HEK293 (cell line): ENCODE data around the gene POU5F1.

Source experiments
- CTCF ChIA-PET: fragments of 350-600 bp; formaldehyde crosslinking; extraction: SDS; loops from one replicate; lab custom pipeline; 2021; ENCODE audit warnings: antibody characterized with exemption; lab: Yijun Ruan, JAX
- POLR2A ChIA-PET: fragments of 300-600 bp; formaldehyde crosslinking; extraction: SDS; loops from one replicate; lab custom pipeline; 2020; ENCODE audit warnings: antibody characterized with exemption, inconsistent platforms; lab: Yijun Ruan, JAX
- H3K27ac ChIP-seq: fragments of 200-500 bp; sonication (Bioruptor generic); 2 replicates; pipeline ENCODE4 v1.5.1; 2014; ENCODE audit warnings: low read depth, low read length, control low read depth, inconsistent platforms; ENCODE audit errors: extremely low read depth
- H3K36me3 ChIP-seq, 2 experiments: fragments of 200-500 bp in 1 of 2; sonication (Bioruptor generic) in 1 of 2; 1 replicate in 1 of 2; 2 replicates in 1 of 2; pipeline ENCODE4 v1.5.1; 2014 to 2017; ENCODE audit warnings: inconsistent platforms in 2 of 2, low read length in 2 of 2; ENCODE audit not compliant: control insufficient read depth in 2 of 2, insufficient read depth in 1 of 2
- H3K4me1 ChIP-seq: fragments of 200-500 bp; sonication (Bioruptor generic); 2 replicates; pipeline ENCODE4 v1.5.1; 2014; ENCODE audit warnings: mild to moderate bottlenecking, low read length, inconsistent platforms; ENCODE audit not compliant: control insufficient read depth, insufficient read depth
- H3K4me3 ChIP-seq: 2 replicates; pipeline ENCODE4 v1.5.1; 2011; ENCODE audit warnings: low read depth, mild to moderate bottlenecking, control low read depth, low read length, moderate library complexity
- H3K9me3 ChIP-seq: fragments of 200-500 bp; sonication (Bioruptor generic); 2 replicates; pipeline ENCODE4 v1.5.1; 2014; ENCODE audit warnings: low read depth, low read length, inconsistent platforms; ENCODE audit not compliant: control insufficient read depth, insufficient read depth
- ATF2 ChIP-seq: fragments of 450-650 bp; formaldehyde crosslinking; IDR thresholded peaks from 2 replicates; pipeline ENCODE4 v1.5.1; 2016; ENCODE audit warnings: missing biosample characterization, missing genetic modification characterization, low read depth
- BCL6B ChIP-seq: fragments of 450-650 bp; formaldehyde crosslinking; IDR thresholded peaks from 2 replicates; pipeline ENCODE4 v1.5.1; 2017; ENCODE audit warnings: missing biosample characterization, missing genetic modification characterization
- GLIS1 ChIP-seq: fragments of 450-650 bp; formaldehyde crosslinking; IDR thresholded peaks from 2 replicates; pipeline ENCODE4 v1.5.1; 2016; ENCODE audit warnings: missing biosample characterization, missing genetic modification characterization
- HOXC10 ChIP-seq: sonication (generic); formaldehyde crosslinking; IDR thresholded peaks from 2 replicates; pipeline ENCODE4 v1.8.1; 2023; ENCODE audit warnings: mild to moderate bottlenecking, missing genetic modification reagents
- INSM2 ChIP-seq: fragments of 450-650 bp; formaldehyde crosslinking; IDR thresholded peaks from 2 replicates; pipeline ENCODE4 v1.5.1; 2016; ENCODE audit warnings: missing biosample characterization, missing genetic modification characterization
- KLF10 ChIP-seq: fragments of 450-650 bp; IDR thresholded peaks from 2 replicates; pipeline ENCODE4 v1.5.1; 2018; ENCODE audit warnings: missing biosample characterization, mild to moderate bottlenecking, missing genetic modification characterization
- KLF8 ChIP-seq: fragments of 450-650 bp; formaldehyde crosslinking; IDR thresholded peaks from 2 replicates; pipeline ENCODE4 v1.5.1; 2016; ENCODE audit warnings: missing biosample characterization, missing genetic modification characterization
- SCRT1 ChIP-seq: fragments of 450-650 bp; formaldehyde crosslinking; IDR thresholded peaks from 2 replicates; pipeline ENCODE4 v1.5.1; 2016; ENCODE audit warnings: missing biosample characterization, missing genetic modification characterization, borderline replicate concordance
- SP2 ChIP-seq: fragments of 450-650 bp; formaldehyde crosslinking; IDR thresholded peaks from 2 replicates; pipeline ENCODE4 v1.5.1; 2016; ENCODE audit warnings: missing biosample characterization, missing genetic modification characterization
- ZBTB26 ChIP-seq: fragments of 450-650 bp; formaldehyde crosslinking; optimal IDR thresholded peaks from 2 replicates; pipeline ENCODE3; 2016; ENCODE audit warnings: missing biosample characterization, mild to moderate bottlenecking, missing genetic modification characterization
- ZNF121 ChIP-seq: fragments of 450-650 bp; formaldehyde crosslinking; IDR thresholded peaks from 2 replicates; pipeline ENCODE4 v1.5.1; 2016; ENCODE audit warnings: missing biosample characterization, missing genetic modification characterization
- ZNF175 ChIP-seq: fragments of 450-650 bp; formaldehyde crosslinking; IDR thresholded peaks from 2 replicates; pipeline ENCODE4 v1.5.1; 2016; ENCODE audit warnings: missing biosample characterization, missing genetic modification characterization
- ZNF24 ChIP-seq: fragments of 450-650 bp; formaldehyde crosslinking; IDR thresholded peaks from 2 replicates; pipeline ENCODE4 v1.5.1; 2016; ENCODE audit warnings: missing biosample characterization, missing genetic modification characterization
- ZNF350 ChIP-seq: fragments of 450-650 bp; formaldehyde crosslinking; IDR thresholded peaks from 2 replicates; pipeline ENCODE4 v1.5.0; 2017; ENCODE audit warnings: missing biosample characterization, mild to moderate bottlenecking, missing genetic modification characterization
- ZNF366 ChIP-seq: fragments of 450-650 bp; formaldehyde crosslinking; conservative IDR thresholded peaks from 2 replicates; pipeline ENCODE4 v1.5.1; 2016; ENCODE audit warnings: missing biosample characterization, missing genetic modification characterization
- ZNF501 ChIP-seq: fragments of 450-650 bp; formaldehyde crosslinking; IDR thresholded peaks from 2 replicates; pipeline ENCODE4 v1.5.1; 2016; ENCODE audit warnings: missing biosample characterization, missing genetic modification characterization
- ZNF555 ChIP-seq: fragments of 450-650 bp; formaldehyde crosslinking; conservative IDR thresholded peaks from 2 replicates; pipeline ENCODE4 v1.5.1; 2017; ENCODE audit warnings: missing biosample characterization, mild to moderate bottlenecking, missing genetic modification characterization, inconsistent platforms
- ZXDB ChIP-seq: fragments of 450-650 bp; formaldehyde crosslinking; IDR thresholded peaks from 2 replicates; pipeline ENCODE4 v1.5.1; 2016; ENCODE audit warnings: missing biosample characterization, missing genetic modification characterization
- TF ChIP-seq, protein P1 (sequence below): fragments of 450-650 bp; formaldehyde crosslinking; IDR thresholded peaks from 2 replicates; pipeline ENCODE4 v1.5.1; 2017; ENCODE audit warnings: missing biosample characterization, missing genetic modification characterization
- TF ChIP-seq, protein P2 (sequence below): fragments of 450-650 bp; formaldehyde crosslinking; IDR thresholded peaks from 2 replicates; pipeline ENCODE4 v1.5.1; 2016; ENCODE audit warnings: missing biosample characterization, missing genetic modification characterization

POU5F1 gene

DNA sequence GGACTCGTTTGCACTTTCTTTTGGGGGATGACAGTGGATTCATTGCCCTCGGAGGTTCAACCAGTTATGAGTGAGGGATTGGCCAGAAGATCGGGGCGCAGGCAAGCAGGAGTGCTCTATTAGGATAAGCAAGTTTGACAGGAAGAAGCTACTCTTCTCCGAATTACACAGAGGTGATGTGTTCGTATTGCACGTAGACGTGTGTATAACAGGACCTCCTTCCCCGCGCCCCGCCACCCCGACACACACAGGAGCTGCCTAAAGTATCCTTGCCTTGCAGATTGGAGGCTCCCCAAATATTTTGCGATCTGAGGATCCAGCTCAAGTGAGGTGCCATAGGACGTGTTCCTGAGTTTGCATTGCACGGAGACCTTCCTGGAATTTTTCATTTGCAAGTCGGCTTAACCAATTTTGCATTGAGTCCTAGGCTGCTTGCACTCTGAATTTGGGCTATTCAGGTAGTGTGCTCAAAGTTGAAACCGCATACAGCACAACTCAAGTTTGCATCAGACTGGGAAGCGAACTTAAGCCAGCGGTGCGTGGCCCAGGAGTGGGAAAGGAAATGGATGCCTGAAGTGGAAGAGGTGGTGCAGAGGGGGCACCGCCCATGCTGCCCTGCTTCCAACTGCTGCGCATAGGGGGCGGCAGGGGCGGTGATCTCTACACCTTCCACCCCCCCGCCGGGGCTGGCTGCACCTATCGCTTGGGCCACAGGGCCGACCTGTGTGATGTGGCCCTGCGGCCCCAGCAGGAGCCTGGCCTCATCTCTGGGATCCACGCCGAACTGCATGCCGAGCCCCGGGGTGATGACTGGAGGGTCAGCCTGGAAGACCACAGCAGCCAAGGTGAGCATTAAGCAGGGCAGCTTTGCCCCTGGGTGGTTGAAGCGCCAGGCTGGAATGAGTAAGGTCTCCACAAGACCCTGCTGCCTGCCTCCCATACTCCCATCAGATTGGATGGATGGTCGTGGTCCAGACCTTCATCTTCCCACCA is 11.3 kb downstream of the POU5F1 start (continued):
- TF ChIP-seq KLF10 (tag by site-specific recombination) (no peak), BCL6B (tag by site-specific recombination) (no peak)

DNA sequence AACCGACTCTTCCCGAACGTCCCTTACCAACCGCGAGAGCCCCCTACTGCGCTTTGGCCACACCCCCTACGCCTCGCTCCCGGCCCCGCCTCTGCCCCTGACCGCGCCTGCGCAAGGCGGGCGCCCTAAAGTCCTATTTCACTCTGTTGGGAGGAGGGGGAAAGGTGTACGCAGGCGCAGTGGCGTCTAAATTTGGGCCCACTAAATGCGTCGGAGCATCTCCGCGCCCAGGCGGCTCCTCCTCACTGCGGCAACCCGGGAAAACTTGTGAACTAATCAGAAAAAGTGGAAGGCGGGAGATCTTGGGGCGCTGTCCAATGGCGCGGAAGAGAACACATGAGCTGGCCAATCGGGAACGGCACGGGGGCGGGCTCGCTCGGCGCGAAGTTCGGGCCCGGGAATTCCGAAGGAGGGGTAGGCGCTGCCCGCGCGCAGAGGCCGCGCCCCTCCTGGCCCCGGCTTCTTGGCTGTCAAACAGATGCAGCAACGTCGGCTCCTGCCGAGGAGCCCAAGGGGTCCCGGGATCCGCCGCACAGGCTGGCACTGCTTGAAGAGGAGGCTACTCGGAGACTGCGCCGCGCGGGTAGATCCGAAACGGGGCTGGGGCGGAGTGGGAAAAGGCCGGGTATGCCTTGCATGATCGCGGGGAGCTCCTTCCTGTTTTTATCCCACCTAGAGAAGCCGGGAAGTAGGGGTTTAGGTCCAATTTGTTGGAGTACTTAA is 12.2 kb downstream of the POU5F1 start, which contains the start of gene TCF19:
Gene TCF19 (plus strand): TSS at position 450 of the 723 bp plus-strand sequence. CDS start 881 bp downstream, outside the sequence.
- ChIA-PET POLR2A (interaction anchor here (0.6 to 1.6 kb wide), 13 partner anchors 13 to 541 kb away, joined by 3 to 7 read pairs (median 3); partner anchors contain the start of genes HLA-B, MRPS18B and PPP1R10), CTCF (interaction anchor here (0.7 to 2.0 kb wide), 15 partner anchors 13 to 440 kb away, joined by 3 to 7 read pairs (median 4); partner anchors contain the start of gene PSORS1C2)
- peaks cover 23 to 68% of the 10 kb centered on the region in 2 experiments for H3K36me3 ChIP-seq
- peak within 1 kb of the TSS; percentile 68 for H3K4me3 ChIP-seq
- peaks cover 9% of the 10 kb centered on the region for H3K4me1 ChIP-seq
- H3K9me3 ChIP-seq: no peaks in the 10 kb centered on the region
- peak within 1 kb of the TSS; percentile 70 for H3K27ac ChIP-seq
- TF ChIP-seq, protein P1, sequence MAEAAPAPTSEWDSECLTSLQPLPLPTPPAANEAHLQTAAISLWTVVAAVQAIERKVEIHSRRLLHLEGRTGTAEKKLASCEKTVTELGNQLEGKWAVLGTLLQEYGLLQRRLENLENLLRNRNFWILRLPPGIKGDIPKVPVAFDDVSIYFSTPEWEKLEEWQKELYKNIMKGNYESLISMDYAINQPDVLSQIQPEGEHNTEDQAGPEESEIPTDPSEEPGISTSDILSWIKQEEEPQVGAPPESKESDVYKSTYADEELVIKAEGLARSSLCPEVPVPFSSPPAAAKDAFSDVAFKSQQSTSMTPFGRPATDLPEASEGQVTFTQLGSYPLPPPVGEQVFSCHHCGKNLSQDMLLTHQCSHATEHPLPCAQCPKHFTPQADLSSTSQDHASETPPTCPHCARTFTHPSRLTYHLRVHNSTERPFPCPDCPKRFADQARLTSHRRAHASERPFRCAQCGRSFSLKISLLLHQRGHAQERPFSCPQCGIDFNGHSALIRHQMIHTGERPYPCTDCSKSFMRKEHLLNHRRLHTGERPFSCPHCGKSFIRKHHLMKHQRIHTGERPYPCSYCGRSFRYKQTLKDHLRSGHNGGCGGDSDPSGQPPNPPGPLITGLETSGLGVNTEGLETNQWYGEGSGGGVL (tag by site-specific recombination): no peak
- TF ChIP-seq SP2 (tag by site-specific recombination) (peak; percentile 98), INSM2 (tag by site-specific recombination) (peak; percentile 97), ZBTB26 (tag by site-specific recombination) (peak; percentile 93), ZNF175 (no peak), GLIS1 (tag by site-specific recombination) (peak; percentile 92), ZNF555 (tag by site-specific recombination) (no peak), SCRT1 (tag by site-specific recombination) (no peak), ZNF24 (tag by site-specific recombination) (peak; percentile 54; the same call in 1 of the 2 replicates), ZXDB (peak; percentile 64), KLF8 (peak; percentile 95), ZNF366 (tag by site-specific recombination) (0 out of 2 replicates have a peak, but pooled peaks have one; percentile 47), HOXC10 (CRISPR knock-in tag) (peak; percentile 88; the same call in 1 of the 2 replicates), BCL6B (tag by site-specific recombination) (no peak), ATF2 (tag by site-specific recombination) (no peak), ZNF121 (tag by site-specific recombination) (no peak), ZNF350 (no peak), ZNF501 (peak; percentile 68; the same call in 1 of the 2 replicates)
- TF ChIP-seq, protein P2, sequence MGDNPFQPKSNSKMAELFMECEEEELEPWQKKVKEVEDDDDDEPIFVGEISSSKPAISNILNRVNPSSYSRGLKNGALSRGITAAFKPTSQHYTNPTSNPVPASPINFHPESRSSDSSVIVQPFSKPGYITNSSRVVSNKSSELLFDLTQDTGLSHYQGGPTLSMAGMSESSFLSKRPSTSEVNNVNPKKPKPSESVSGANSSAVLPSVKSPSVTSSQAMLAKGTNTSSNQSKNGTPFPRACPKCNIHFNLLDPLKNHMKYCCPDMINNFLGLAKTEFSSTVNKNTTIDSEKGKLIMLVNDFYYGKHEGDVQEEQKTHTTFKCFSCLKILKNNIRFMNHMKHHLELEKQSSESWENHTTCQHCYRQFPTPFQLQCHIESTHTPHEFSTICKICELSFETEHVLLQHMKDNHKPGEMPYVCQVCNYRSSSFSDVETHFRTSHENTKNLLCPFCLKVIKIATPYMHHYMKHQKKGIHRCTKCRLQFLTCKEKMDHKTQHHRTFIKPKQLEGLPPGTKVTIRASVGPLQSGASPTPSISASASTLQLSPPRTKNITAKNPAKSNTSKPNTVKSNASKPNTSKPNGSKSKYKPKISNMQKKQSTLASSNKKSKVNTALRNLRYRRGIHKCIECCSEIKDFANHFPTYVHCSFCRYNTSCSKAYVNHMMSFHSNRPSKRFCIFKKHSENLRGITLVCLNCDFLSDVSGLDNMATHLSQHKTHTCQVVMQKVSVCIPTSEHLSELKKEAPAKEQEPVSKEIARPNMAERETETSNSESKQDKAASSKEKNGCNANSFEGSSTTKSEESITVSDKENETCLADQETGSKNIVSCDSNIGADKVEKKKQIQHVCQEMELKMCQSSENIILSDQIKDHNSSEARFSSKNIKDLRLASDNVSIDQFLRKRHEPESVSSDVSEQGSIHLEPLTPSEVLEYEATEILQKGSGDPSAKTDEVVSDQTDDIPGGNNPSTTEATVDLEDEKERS (tag by site-specific recombination): peak; percentile 35; the same call in 1 of the 2 replicates
